NCI-H187 treated with DMSO at 0.1 percent for 48 hours (cell line): ENCODE data around the gene ZSWIM1.
"Not testable (repeated sequence)": the region's sequence is repeated elsewhere in the genome, so short reads cannot be mapped to it uniquely, and the experiment has no call there.

ENCODE experiments used
- DNase-seq: peaks from one replicate; lab custom pipeline; 2025; lab: John Stamatoyannopoulos, UW

The ZSWIM1 gene

DNA sequence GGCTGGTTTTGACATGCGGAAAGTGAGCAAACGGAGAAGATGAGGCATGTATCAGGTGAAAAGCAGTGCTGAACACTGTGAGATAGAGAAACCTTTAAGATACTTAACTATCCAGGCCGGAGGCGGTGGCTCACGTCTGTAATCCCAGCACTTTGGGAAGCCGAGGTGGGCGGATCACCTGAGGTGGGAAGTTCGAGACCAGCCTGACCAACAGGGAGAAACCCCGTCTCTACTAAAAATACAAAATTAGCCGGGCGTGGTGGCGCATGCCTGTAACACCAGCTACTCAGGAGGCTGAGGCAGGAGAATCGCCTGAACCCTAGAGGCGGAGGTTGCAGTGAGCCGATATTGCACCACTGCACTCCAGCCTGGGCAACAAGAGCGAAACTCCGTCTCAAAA, 50.7 kb downstream of the ZSWIM1 start:
- not testable (repeated sequence) for DNase-seq

GRCh38 chr20:45933266-45934045, 52.4 kb downstream of the ZSWIM1 start:
- peak; percentile 59 for DNase-seq

DNA sequence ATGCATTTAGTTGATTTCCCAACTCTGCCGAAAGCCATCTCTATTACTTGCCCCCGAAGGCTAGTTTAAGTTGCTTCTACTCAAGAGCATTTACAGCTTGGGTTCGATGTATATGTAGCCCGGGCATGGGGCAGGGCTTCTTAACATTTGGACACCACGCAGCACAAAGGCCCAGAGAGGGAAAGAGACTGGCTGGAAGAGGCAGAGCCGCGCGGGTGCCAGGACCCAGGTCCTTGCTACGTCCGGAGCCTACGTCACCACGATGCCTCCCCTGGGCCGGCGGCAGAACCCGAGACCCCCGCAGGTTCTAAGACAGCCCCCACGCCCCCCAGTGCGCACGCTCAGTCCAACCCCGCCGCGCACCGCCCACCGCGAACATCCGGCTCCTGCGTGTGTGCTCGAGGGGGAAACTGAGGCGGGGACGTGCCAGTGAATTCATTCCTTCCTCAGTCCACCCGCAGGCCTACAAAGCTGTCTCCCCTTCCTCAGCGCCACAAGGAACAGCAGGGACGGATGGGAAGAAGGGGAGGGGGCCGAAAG, 53.1 kb downstream of the ZSWIM1 start:
- no peak for DNase-seq
